Right lobe of liver (tissue), 6 donors: ENCODE measurements around the gene TCF25. TPM values are rescaled to one million over a fixed set of nuclear protein-coding genes. Genes with fewer than 3 reads are reported as not detected.
A peak's percentile ranks its signal among the peaks of the same experiment; 100 is the strongest.

ENCODE experiments used
- ATAC-seq, 4 donors: fragments of 200-7000 bp; cut with Tn5 transposase; one replicate each; pipeline ENCODE4 v1.9.1; 2020; ENCODE audit warnings: mild to moderate bottlenecking in 4 of 4, moderate library complexity in 4 of 4
- DNase-seq, 3 donors: peaks; one replicate each; pipeline ENCODE4 v3.0.0-alpha.2; 2020
- H3K27ac ChIP-seq, 3 donors: fragments of 200-600 bp; one replicate each; pipeline ENCODE4 v1.8.0; 2022
- H3K27me3 ChIP-seq, 2 donors: fragments of 200-600 bp; one replicate each; pipeline ENCODE4 v1.8.0; 2022
- H3K36me3 ChIP-seq, 4 donors: fragments of 200-600 bp; sonication (generic) in 1 of 4; one replicate each; pipeline versions ENCODE4 v1.5.1 to v1.8.0; 2017 to 2022; ENCODE audit warnings: control low read depth in 1 of 4
- H3K4me1 ChIP-seq, 4 donors: fragments of 200-600 bp; sonication (generic) in 1 of 4; one replicate each; pipeline versions ENCODE4 v1.5.1 to v1.8.0; 2017 to 2022; ENCODE audit warnings: control low read depth in 1 of 4
- H3K4me3 ChIP-seq, 3 donors: fragments of 200-600 bp; one replicate each; pipeline ENCODE4 v1.8.0; 2022
- H3K9me3 ChIP-seq, 4 donors: fragments of 200-600 bp; sonication (generic) in 1 of 4; one replicate each; pipeline versions ENCODE4 v1.5.1 to v1.8.0; 2017 to 2022; ENCODE audit warnings: control low read depth in 1 of 4
- CTCF ChIP-seq, 4 donors: fragments of 200-600 bp in 3 of 4; fragments of 450-650 bp in 1 of 4; IDR thresholded peaks; one replicate each; pipeline versions ENCODE4 v1.5.1 to v1.8.0; 2016 to 2022; ENCODE audit warnings: antibody characterized with exemption in 4 of 4, mild to moderate bottlenecking in 2 of 4
- POLR2A ChIP-seq: fragments of 450-650 bp; IDR thresholded peaks from one replicate; pipeline ENCODE4 v1.6.1; 2017; ENCODE audit warnings: antibody characterized with exemption, mild to moderate bottlenecking
- WGBS: methylation state at CpG from one replicate; pipeline ENCODE4 v1.1.6; 2018; ENCODE audit warnings: low coverage, low lambda C conversion rate; ENCODE audit not compliant: insufficient coverage; ENCODE audit errors: missing lambda C conversion rate; 5-methylcytosine and 5-hydroxymethylcytosine counted together
- intact Hi-C, 2 donors: fragments of 100-400 bp; cut with DNase I; formaldehyde crosslinking; loops; one replicate each; pipeline versions ENCODE4 v1.11.2 to v1.14.1; 2022
- total RNA-seq, 6 experiments: library from RNA; depleted of rRNA in 2 of 6; stranded (reverse); fragments of >200 nt in 2 of 6; fragmentation: NEBNext Ultra II Directional in 3 of 6; extraction: Animal tissue kit (Norgen Biotek cat#: 25700) in 3 of 6; gene quantifications; one replicate each; pipeline versions ENCODE4 v1.1.0 to v1.2.4, GENCODE V29; 2016 to 2023
- donor health status: DM: no; HTN: yes; CAD: no.
- donor health status: DM: no; HTN: no; CAD: no.
- donor health status: DM: no; HTN: no; CAD: no.
- donor health status: DM: no; HTN: yes; CAD: no.
- donor health status: DM: no; HTN: yes; CAD: no.

TCF25 gene
- total RNA-seq, 6 experiments from 2014 or later = 66.6 to 91.6 (median 77.9) TPM

- H3K36me3 ChIP-seq = peaks cover 0 to 48% (median 17%) of the 10 kb centered on the region in 4 donors
- no peak overlapping the region for H3K4me3 ChIP-seq
- H3K27me3 ChIP-seq = no peaks in the 10 kb centered on the region
- 43% methylated on average over 1 of the region's 19 CpGs for WGBS
- H3K9me3 ChIP-seq = no peaks in the 10 kb centered on the region
- H3K27ac ChIP-seq = no peak overlapping the region
- TF ChIP-seq CTCF (IDR thresholded peaks at IDR 0.05) = no peak
- no peak for TF ChIP-seq POLR2A
- intact Hi-C loops = no loop called here
- ATAC-seq = no peak
- no peak for DNase-seq
- H3K4me1 ChIP-seq = no peaks in the 10 kb centered on the region
Observed at GRCh38 chr16:89903908-89904515, 30.6 kb downstream of the TCF25 start.

GRCh38 chr16:89904606-89905510 lies 31.5 kb downstream of the TCF25 start:
- H3K36me3 ChIP-seq = peaks cover 0 to 41% (median 13%) of the 10 kb centered on the region in 4 donors
- DNase-seq (peak in 1 of 3 donors; percentile 44), ATAC-seq (peak in 1 of 4 donors; percentile 17)
- no peak for TF ChIP-seq POLR2A
- no peak for TF ChIP-seq CTCF (IDR thresholded peaks at IDR 0.05)
- H3K9me3 ChIP-seq = no peaks in the 10 kb centered on the region
- no peaks in the 10 kb centered on the region for H3K4me1 ChIP-seq
- WGBS = 90% methylated on average over 2 of the region's 31 CpGs
- intact Hi-C loops = no loop called here
- no peak overlapping the region for H3K4me3 ChIP-seq
- H3K27ac ChIP-seq = no peak overlapping the region
- no peaks in the 10 kb centered on the region for H3K27me3 ChIP-seq

GRCh38 chr16:89905511-89906139 lies 32.2 kb downstream of the TCF25 start:
- Histone ChIP-seq H3K4me1 (no peaks in the 10 kb centered on the region), H3K36me3 (peaks cover 0 to 33% (median 12%) of the 10 kb centered on the region in 4 donors), H3K27ac (no peak overlapping the region), H3K4me3 (no peak overlapping the region), H3K27me3 (no peaks in the 10 kb centered on the region), H3K9me3 (no peaks in the 10 kb centered on the region)
- TF ChIP-seq CTCF (IDR thresholded peaks at IDR 0.05) (no peak), POLR2A (no peak)
- intact Hi-C loops = no loop called here
- WGBS = 100% methylated on average over 1 of the region's 23 CpGs
- ATAC-seq (no peak), DNase-seq (no peak)

- Histone ChIP-seq H3K4me3 (no peak overlapping the region), H3K27me3 (no peaks in the 10 kb centered on the region), H3K9me3 (no peaks in the 10 kb centered on the region), H3K4me1 (no peaks in the 10 kb centered on the region), H3K27ac (no peak overlapping the region), H3K36me3 (peaks cover 0 to 27% (median 10%) of the 10 kb centered on the region in 4 donors)
- WGBS = 96% methylated on average over 4 of the region's 40 CpGs
- ATAC-seq (no peak), DNase-seq (no peak)
- no peak for TF ChIP-seq POLR2A
- TF ChIP-seq CTCF (IDR thresholded peaks at IDR 0.05) = no peak
- intact Hi-C loops = no loop called here
Observed at GRCh38 chr16:89906140-89907025, 33.0 kb downstream of the TCF25 start.
